Measurements from ENCODE around the gene SLC36A4.

SLC36A4 gene

DNA sequence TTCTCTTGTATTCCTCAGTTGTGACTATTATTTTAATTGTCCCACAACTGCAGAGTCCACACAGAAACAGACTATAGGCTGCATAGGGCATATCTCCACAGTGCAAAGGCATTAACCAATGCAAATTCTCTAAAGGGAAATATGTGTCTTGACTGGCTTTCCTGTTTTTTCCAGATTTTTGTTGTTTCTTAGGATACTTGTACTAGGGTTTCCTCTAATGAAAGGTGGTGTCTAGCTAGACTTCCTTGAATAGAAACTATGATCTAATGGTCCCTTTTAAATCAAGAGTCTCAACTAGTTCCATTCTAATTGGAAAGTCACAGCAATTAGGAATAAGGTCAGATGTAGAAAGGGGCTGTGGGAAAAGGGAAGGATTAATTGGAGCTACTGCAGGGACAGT, 37.6 kb downstream of the SLC36A4 start:
- no peak for TF ChIP-seq FOXM1 (IDR thresholded peaks at IDR 0.05; ENCODE audit: borderline replicate concordance, low read depth)
- TF ChIP-seq ZBTB7A (IDR thresholded peaks at IDR 0.05; ENCODE audit: low read depth), result no peak
- TF ChIP-seq TAF1 (IDR thresholded peaks at IDR 0.05; ENCODE audit: low read depth), result no peak
- TF ChIP-seq NFIC (IDR thresholded peaks at IDR 0.05), result no peak
- TF ChIP-seq EGR1 (IDR thresholded peaks at IDR 0.05), result no peak
- TF ChIP-seq TEAD4 (IDR thresholded peaks at IDR 0.05), result no peak
- no peak for TF ChIP-seq EP300 (IDR thresholded peaks at IDR 0.05; ENCODE audit: borderline replicate concordance)
- no peak for TF ChIP-seq RAD21 (IDR thresholded peaks at IDR 0.05; ENCODE audit: low read depth)
- no peak for TF ChIP-seq CEBPB (IDR thresholded peaks at IDR 0.05)
- TF ChIP-seq, protein P1, sequence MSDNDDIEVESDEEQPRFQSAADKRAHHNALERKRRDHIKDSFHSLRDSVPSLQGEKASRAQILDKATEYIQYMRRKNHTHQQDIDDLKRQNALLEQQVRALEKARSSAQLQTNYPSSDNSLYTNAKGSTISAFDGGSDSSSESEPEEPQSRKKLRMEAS (IDR thresholded peaks at IDR 0.05), result no peak
- TF ChIP-seq YY1 (IDR thresholded peaks at IDR 0.05; ENCODE audit: low read depth), result no peak
- TF ChIP-seq USF1 (IDR thresholded peaks at IDR 0.05), result no peak
- no peak for TF ChIP-seq TCF12 (IDR thresholded peaks at IDR 0.05; ENCODE audit: low read depth)
- no peak for TF ChIP-seq CREB1 (IDR thresholded peaks at IDR 0.05; ENCODE audit: low read depth)
- TF ChIP-seq, protein P2, sequence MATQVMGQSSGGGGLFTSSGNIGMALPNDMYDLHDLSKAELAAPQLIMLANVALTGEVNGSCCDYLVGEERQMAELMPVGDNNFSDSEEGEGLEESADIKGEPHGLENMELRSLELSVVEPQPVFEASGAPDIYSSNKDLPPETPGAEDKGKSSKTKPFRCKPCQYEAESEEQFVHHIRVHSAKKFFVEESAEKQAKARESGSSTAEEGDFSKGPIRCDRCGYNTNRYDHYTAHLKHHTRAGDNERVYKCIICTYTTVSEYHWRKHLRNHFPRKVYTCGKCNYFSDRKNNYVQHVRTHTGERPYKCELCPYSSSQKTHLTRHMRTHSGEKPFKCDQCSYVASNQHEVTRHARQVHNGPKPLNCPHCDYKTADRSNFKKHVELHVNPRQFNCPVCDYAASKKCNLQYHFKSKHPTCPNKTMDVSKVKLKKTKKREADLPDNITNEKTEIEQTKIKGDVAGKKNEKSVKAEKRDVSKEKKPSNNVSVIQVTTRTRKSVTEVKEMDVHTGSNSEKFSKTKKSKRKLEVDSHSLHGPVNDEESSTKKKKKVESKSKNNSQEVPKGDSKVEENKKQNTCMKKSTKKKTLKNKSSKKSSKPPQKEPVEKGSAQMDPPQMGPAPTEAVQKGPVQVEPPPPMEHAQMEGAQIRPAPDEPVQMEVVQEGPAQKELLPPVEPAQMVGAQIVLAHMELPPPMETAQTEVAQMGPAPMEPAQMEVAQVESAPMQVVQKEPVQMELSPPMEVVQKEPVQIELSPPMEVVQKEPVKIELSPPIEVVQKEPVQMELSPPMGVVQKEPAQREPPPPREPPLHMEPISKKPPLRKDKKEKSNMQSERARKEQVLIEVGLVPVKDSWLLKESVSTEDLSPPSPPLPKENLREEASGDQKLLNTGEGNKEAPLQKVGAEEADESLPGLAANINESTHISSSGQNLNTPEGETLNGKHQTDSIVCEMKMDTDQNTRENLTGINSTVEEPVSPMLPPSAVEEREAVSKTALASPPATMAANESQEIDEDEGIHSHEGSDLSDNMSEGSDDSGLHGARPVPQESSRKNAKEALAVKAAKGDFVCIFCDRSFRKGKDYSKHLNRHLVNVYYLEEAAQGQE (IDR thresholded peaks at IDR 0.05; ENCODE audit: low read depth), result no peak

GRCh38 chr11:93159721-93160120, 38.1 kb downstream of the SLC36A4 start:
- TF ChIP-seq ZBTB7A (IDR thresholded peaks at IDR 0.05; ENCODE audit: low read depth) (no peak), YY1 (IDR thresholded peaks at IDR 0.05; ENCODE audit: low read depth) (no peak), TAF1 (IDR thresholded peaks at IDR 0.05; ENCODE audit: low read depth) (no peak), CREB1 (IDR thresholded peaks at IDR 0.05; ENCODE audit: low read depth) (no peak), CEBPB (IDR thresholded peaks at IDR 0.05) (no peak), EGR1 (IDR thresholded peaks at IDR 0.05) (no peak), RAD21 (IDR thresholded peaks at IDR 0.05; ENCODE audit: low read depth) (no peak), USF1 (IDR thresholded peaks at IDR 0.05) (no peak), TCF12 (IDR thresholded peaks at IDR 0.05; ENCODE audit: low read depth) (no peak), NFIC (IDR thresholded peaks at IDR 0.05) (no peak), FOXM1 (IDR thresholded peaks at IDR 0.05; ENCODE audit: borderline replicate concordance, low read depth) (no peak), TEAD4 (IDR thresholded peaks at IDR 0.05) (no peak), EP300 (IDR thresholded peaks at IDR 0.05; ENCODE audit: borderline replicate concordance) (no peak)
- TF ChIP-seq, protein P2 (IDR thresholded peaks at IDR 0.05; ENCODE audit: low read depth), result no peak
- TF ChIP-seq, protein P1 (IDR thresholded peaks at IDR 0.05), result no peak

DNA sequence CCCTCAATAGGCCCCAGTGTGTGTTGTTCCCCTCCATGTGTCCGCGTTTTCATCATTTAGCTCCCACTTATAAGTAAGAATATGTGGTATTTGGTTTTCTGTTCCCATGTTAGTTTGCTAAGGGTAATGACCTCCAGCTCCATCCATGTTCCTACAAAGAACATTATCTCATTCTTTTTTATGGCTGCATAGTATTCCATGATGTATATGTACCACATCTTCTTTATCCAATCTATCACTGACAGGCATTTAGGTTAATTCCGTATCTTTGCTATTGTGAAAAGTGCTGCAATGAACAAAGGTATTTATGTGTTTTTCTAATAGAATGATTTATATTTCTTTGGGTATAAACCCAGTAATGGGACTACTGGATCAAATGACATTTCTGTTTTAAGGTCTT, 42.1 kb downstream of the SLC36A4 start:
- TF ChIP-seq EGR1 (IDR thresholded peaks at IDR 0.05) (no peak), NFIC (IDR thresholded peaks at IDR 0.05) (no peak), TEAD4 (IDR thresholded peaks at IDR 0.05) (no peak), USF1 (IDR thresholded peaks at IDR 0.05) (no peak), TCF12 (IDR thresholded peaks at IDR 0.05; ENCODE audit: low read depth) (no peak), EP300 (IDR thresholded peaks at IDR 0.05; ENCODE audit: borderline replicate concordance) (no peak), RAD21 (IDR thresholded peaks at IDR 0.05; ENCODE audit: low read depth) (no peak), YY1 (IDR thresholded peaks at IDR 0.05; ENCODE audit: low read depth) (no peak), CREB1 (IDR thresholded peaks at IDR 0.05; ENCODE audit: low read depth) (no peak), CEBPB (IDR thresholded peaks at IDR 0.05) (no peak)
- TF ChIP-seq, protein P2 (IDR thresholded peaks at IDR 0.05; ENCODE audit: low read depth), result no peak
- TF ChIP-seq, protein P1 (IDR thresholded peaks at IDR 0.05), result no peak

Measured in Ishikawa (cell line).